PC-3 (cell line): ENCODE measurements around the gene NAA10. TPM values are rescaled to one million over a fixed set of nuclear protein-coding genes. Genes with fewer than 3 reads are reported as not detected.

Experiments
- ATAC-seq: fragments of 200-7000 bp; cut with Tn5 transposase; 2 replicates; pipeline ENCODE4 v1.9.1; 2020; ENCODE audit warnings: mild to moderate bottlenecking, moderate library complexity
- BruUV-seq: library from RNA; stranded (reverse); fragments of 400-500 nt; replicated peaks from 2 replicates; lab custom pipeline; 2021; lab: Mats Ljungman, UMichigan
- CTCF ChIA-PET: fragments of 300-600 bp; sonication (Branson Sonifier 250); formaldehyde crosslinking; loops from one replicate; lab custom pipeline; 2022; ENCODE audit warnings: antibody characterized with exemption; lab: Charles Lee
- POLR2A ChIA-PET: fragments of 300-600 bp; sonication (Branson Sonifier 250); formaldehyde crosslinking; loops from one replicate; lab custom pipeline; 2022; ENCODE audit warnings: antibody characterized with exemption; ENCODE audit not compliant: unreplicated experiment; lab: Charles Lee
- DNase-seq: peaks from one replicate; pipeline ENCODE4 v3.0.0-alpha.2; 2015
- H2AFZ ChIP-seq: fragments of 300-600 bp; sonication (generic); 2 replicates; pipeline ENCODE4 v1.6.0; 2016; ENCODE audit warnings: antibody characterized with exemption, low read length
- H3F3A ChIP-seq: fragments of 300-600 bp; sonication (generic); one replicate; pipeline ENCODE4 v1.6.0; 2017; ENCODE audit warnings: antibody characterized with exemption, low read length, control low read depth, mild to moderate bottlenecking; ENCODE audit not compliant: unreplicated experiment
- H3K27ac ChIP-seq: fragments of 300-600 bp; sonication (generic); 2 replicates; pipeline ENCODE4 v1.5.1; 2016; ENCODE audit warnings: mild to moderate bottlenecking, low read length
- H3K27me3 ChIP-seq: fragments of 300-600 bp; sonication (generic); 2 replicates; pipeline ENCODE4 v1.6.1; 2016; ENCODE audit warnings: low read length, mixed read lengths
- H3K36me3 ChIP-seq: fragments of 300-600 bp; sonication (generic); 2 replicates; pipeline ENCODE4 v1.6.1; 2016; ENCODE audit warnings: low read depth, mixed run types, low read length, mixed read lengths
- H3K4me1 ChIP-seq: fragments of 300-600 bp; sonication (generic); 2 replicates; pipeline ENCODE4 v1.5.1; 2016; ENCODE audit warnings: low read length; ENCODE audit not compliant: insufficient read depth
- H3K4me2 ChIP-seq: fragments of 300-600 bp; sonication (generic); 2 replicates; pipeline ENCODE4 v1.6.0; 2016; ENCODE audit warnings: low read length
- H3K4me3 ChIP-seq: fragments of 300-600 bp; sonication (generic); 2 replicates; pipeline ENCODE4 v1.5.1; 2016; ENCODE audit warnings: mild to moderate bottlenecking, low read length, mixed read lengths
- H3K79me2 ChIP-seq: fragments of 300-600 bp; sonication (generic); 2 replicates; pipeline ENCODE4 v1.6.1; 2017; ENCODE audit warnings: low read length, mixed read lengths
- H3K9ac ChIP-seq: fragments of 300-600 bp; sonication (generic); 2 replicates; pipeline ENCODE4 v1.6.0; 2016; ENCODE audit warnings: mild to moderate bottlenecking, low read length
- H3K9me2 ChIP-seq: fragments of 300-600 bp; sonication (generic); replicated peaks from 2 replicates; pipeline ENCODE4 v1.6.1; 2016; ENCODE audit warnings: mixed run types, low read length, mixed read lengths
- H3K9me3 ChIP-seq: fragments of 300-600 bp; sonication (generic); 2 replicates; pipeline ENCODE4 v1.6.1; 2016; ENCODE audit warnings: low read length, mixed read lengths
- H4K20me1 ChIP-seq: fragments of 300-600 bp; sonication (generic); 2 replicates; pipeline ENCODE4 v1.6.1; 2016; ENCODE audit warnings: low read length, mixed read lengths
- EZH2 ChIP-seq: fragments of 300-600 bp; sonication (generic); IDR thresholded peaks from one replicate; pipeline ENCODE4 v1.6.1; 2017; ENCODE audit warnings: antibody characterized with exemption, mild to moderate bottlenecking, low read length; ENCODE audit not compliant: unreplicated experiment
- EZH2phosphoT487 ChIP-seq: fragments of 300-600 bp; sonication (generic); IDR thresholded peaks from 2 replicates; pipeline ENCODE4 v1.6.1; 2018; ENCODE audit warnings: mild to moderate bottlenecking, antibody characterized with exemption, low read length, borderline replicate concordance
- intact Hi-C: fragments of 100-400 bp; cut with micrococcal nuclease; formaldehyde crosslinking; loops from 2 replicates; pipeline ENCODE4 v1.9.0; 2023
- total RNA-seq: library from RNA; depleted of rRNA; stranded (reverse); fragments of >200 nt; gene quantifications from 2 replicates; pipeline ENCODE4 v1.2.3, GENCODE V29; 2014
- TF ChIP-seq, protein P1 (sequence below): fragments of 300-600 bp; sonication (generic); conservative IDR thresholded peaks from 2 replicates; pipeline ENCODE4 v1.5.1; 2017; ENCODE audit warnings: antibody characterized with exemption, low read depth, mild to moderate bottlenecking, low read length

NAA10 gene
- total RNA-seq, 1 experiment from 2014 or later: 172 TPM

DNA sequence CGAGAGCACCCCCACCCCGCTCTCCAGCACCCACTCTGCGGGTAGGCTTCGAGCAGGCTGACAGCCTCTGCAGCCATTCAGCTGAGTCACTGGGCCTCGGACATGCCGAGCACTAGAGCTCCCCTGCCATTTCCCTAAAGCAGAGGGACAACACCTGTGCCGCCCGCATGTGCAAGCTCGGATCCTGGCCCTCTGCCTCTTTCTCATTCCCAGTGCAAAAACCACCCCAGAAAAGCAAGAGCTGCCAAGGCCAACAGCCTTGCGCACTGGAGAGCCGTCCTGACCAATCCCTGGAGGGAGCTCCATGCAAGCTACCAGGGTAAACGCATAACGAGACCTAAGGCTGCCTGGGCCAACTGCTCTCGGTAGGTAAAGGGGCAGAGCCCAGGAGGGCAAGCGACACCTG is 31.4 kb upstream of the NAA10 start:
- Histone ChIP-seq H3K4me3 (no peak overlapping the region), H3K27ac (no peak overlapping the region), H3K4me1 (peaks cover 17% of the 10 kb centered on the region), H3K36me3 (peaks cover 15% of the 10 kb centered on the region; the same call in 1 of the 2 replicates), H4K20me1 (peaks cover 38% of the 10 kb centered on the region), H3K9me2 (no peaks in the 10 kb centered on the region), H3K27me3 (no peaks in the 10 kb centered on the region), H3K79me2 (peaks cover 82% of the 10 kb centered on the region), H3K9ac (no peak overlapping the region), H3F3A (no peaks in the 10 kb centered on the region), H2AFZ (no peak overlapping the region), H3K4me2 (no peak overlapping the region), H3K9me3 (no peaks in the 10 kb centered on the region)
- no TSS peak for BruUV-seq
- TF ChIP-seq, protein P1, sequence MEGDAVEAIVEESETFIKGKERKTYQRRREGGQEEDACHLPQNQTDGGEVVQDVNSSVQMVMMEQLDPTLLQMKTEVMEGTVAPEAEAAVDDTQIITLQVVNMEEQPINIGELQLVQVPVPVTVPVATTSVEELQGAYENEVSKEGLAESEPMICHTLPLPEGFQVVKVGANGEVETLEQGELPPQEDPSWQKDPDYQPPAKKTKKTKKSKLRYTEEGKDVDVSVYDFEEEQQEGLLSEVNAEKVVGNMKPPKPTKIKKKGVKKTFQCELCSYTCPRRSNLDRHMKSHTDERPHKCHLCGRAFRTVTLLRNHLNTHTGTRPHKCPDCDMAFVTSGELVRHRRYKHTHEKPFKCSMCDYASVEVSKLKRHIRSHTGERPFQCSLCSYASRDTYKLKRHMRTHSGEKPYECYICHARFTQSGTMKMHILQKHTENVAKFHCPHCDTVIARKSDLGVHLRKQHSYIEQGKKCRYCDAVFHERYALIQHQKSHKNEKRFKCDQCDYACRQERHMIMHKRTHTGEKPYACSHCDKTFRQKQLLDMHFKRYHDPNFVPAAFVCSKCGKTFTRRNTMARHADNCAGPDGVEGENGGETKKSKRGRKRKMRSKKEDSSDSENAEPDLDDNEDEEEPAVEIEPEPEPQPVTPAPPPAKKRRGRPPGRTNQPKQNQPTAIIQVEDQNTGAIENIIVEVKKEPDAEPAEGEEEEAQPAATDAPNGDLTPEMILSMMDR: no peak
- TF ChIP-seq EZH2 (no peak), EZH2phosphoT487 (no peak)
- ATAC-seq: no peak
- ChIA-PET CTCF (interaction anchor here (1.6 kb wide), 1 partner anchor 38 kb away, joined by 5 read pairs; no protein-coding TSS in a partner anchor), POLR2A (no interaction called here)
- intact Hi-C loops: no loop called here
- no peak for DNase-seq

DNA sequence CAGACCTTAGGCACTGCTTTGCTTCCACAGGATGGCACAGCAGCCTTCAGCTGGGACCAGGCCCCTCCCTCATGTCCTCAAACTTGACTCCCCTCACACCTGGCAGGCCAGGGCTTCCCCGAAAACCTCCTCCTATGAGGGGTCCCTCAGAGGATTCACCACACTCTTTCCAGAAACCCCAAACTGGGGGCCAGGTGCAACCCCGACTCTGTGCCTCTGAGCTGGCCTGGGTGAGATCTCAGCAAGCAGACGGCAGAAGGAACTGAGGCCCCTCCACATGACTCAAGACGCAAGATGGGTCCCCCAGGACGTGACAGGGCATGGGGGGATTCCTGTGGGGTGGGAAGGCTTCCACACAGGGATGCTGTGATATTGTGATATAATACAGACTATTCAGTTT is 30.6 kb upstream of the NAA10 start:
- H3K4me1 ChIP-seq: peaks cover 17% of the 10 kb centered on the region
- H3K9ac ChIP-seq: no peak overlapping the region
- peaks cover 38% of the 10 kb centered on the region for H4K20me1 ChIP-seq
- DNase-seq: no peak
- H3K27me3 ChIP-seq: no peaks in the 10 kb centered on the region
- no peak overlapping the region for H2AFZ ChIP-seq
- no peak for TF ChIP-seq EZH2
- TF ChIP-seq EZH2phosphoT487: no peak
- TF ChIP-seq, protein P1: no peak
- intact Hi-C loops: no loop called here
- ChIA-PET POLR2A (no interaction called here), CTCF (interaction anchor here (0.6 kb wide), 1 partner anchor 44 kb away, joined by 5 read pairs; no protein-coding TSS in a partner anchor)
- no peak overlapping the region for H3K4me3 ChIP-seq
- no peaks in the 10 kb centered on the region for H3K9me2 ChIP-seq
- peaks cover 75% of the 10 kb centered on the region for H3K79me2 ChIP-seq
- no peak overlapping the region for H3K27ac ChIP-seq
- H3K9me3 ChIP-seq: no peaks in the 10 kb centered on the region
- BruUV-seq: no TSS peak
- no peaks in the 10 kb centered on the region for H3F3A ChIP-seq
- H3K4me2 ChIP-seq: no peak overlapping the region
- ATAC-seq: no peak
- H3K36me3 ChIP-seq: peaks cover 18% of the 10 kb centered on the region; the same call in 1 of the 2 replicates

DNA sequence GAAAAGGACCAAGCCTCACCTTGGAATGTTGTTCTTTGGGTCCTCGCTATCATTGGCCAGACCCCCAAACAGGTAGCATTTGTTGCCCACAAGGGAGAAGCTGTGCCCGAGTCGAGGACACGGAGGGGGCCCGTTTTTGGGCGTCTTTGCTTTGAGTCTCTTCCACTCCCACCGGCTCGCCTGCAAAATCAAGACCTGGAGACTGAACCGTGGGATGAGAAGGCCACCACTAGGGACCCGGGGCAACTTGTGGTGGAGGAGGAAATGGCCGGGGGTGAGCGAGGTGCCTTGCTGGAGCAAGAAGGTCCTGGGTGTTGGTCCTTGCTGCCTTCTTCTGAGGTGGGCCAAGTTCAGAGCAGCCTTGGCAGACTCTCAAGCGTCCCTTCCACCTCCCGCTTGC is 29.3 kb upstream of the NAA10 start:
- Histone ChIP-seq H3K79me2 (peaks cover 63% of the 10 kb centered on the region), H2AFZ (no peak overlapping the region), H3F3A (no peaks in the 10 kb centered on the region), H3K36me3 (peaks cover 29% of the 10 kb centered on the region), H3K9me3 (no peaks in the 10 kb centered on the region), H3K4me3 (no peak overlapping the region), H3K4me2 (no peak overlapping the region), H3K4me1 (peaks cover 17% of the 10 kb centered on the region), H3K9ac (no peak overlapping the region), H4K20me1 (peaks cover 30% of the 10 kb centered on the region), H3K27me3 (no peaks in the 10 kb centered on the region), H3K27ac (no peak overlapping the region), H3K9me2 (no peaks in the 10 kb centered on the region)
- intact Hi-C loops: no loop called here
- ATAC-seq (no peak), DNase-seq (no peak)
- TF ChIP-seq EZH2phosphoT487: no peak
- TF ChIP-seq, protein P1: no peak
- TF ChIP-seq EZH2: no peak
- ChIA-PET CTCF (no interaction called here), POLR2A (no interaction called here)
- no TSS peak for BruUV-seq
